Measurements from ENCODE around the gene FGF14.

- no peak for TF ChIP-seq CTCF (IDR thresholded peaks at IDR 0.05)
- TF ChIP-seq EZH2 (IDR thresholded peaks at IDR 0.05): no peak
- no peak for TF ChIP-seq EZH2phosphoT487 (IDR thresholded peaks at IDR 0.05)
Measured at GRCh38 chr13:101925731-101926130, 476.1 kb downstream of the FGF14 start.

Measured in neural progenitor cell (in vitro differentiated cells).